HepG2 (cell line): ENCODE measurements around the gene BFSP1. TPM values are rescaled to one million over a fixed set of nuclear protein-coding genes. Genes with fewer than 3 reads are reported as not detected.

ENCODE experiments used
- ATAC-seq: fragments of 200-7000 bp; cut with Tn5 transposase; 3 replicates; pipeline ENCODE4 v1.9.1; 2020; ENCODE audit warnings: mild to moderate bottlenecking, moderate library complexity
- BruUV-seq: library from RNA; stranded (reverse); fragments of 400-500 nt; replicated peaks from 2 replicates; lab custom pipeline; 2021; lab: Mats Ljungman, UMichigan
- CTCF ChIA-PET: fragments of 300-600 bp; formaldehyde crosslinking; extraction: SDS; loops from one replicate; lab custom pipeline; 2021; ENCODE audit warnings: low total read pairs, inconsistent platforms, low intra/inter-chr PET ratio; lab: Yijun Ruan, JAX
- POLR2A ChIA-PET: fragments of 350-600 bp; sonication (Branson Sonifier 250); formaldehyde crosslinking; loops from one replicate; lab custom pipeline; 2020; ENCODE audit warnings: antibody characterized with exemption, inconsistent platforms; lab: Yijun Ruan, JAX
- DNase-seq: peaks from one replicate; pipeline ENCODE4 v3.0.0-alpha.2; 2015; ENCODE audit warnings: low spot score
- FAIRE-seq: peaks from 3 replicates; lab custom pipeline; 2011; peaks lifted over from hg19 to GRCh38; lab: Jason Lieb, UNC
- H2AFZ ChIP-seq: one replicate; pipeline ENCODE4 v1.6.1; 2011; ENCODE audit warnings: low read length, inconsistent platforms
- H3K27ac ChIP-seq: fragments of 300-600 bp; 3 replicates; pipeline ENCODE4 v1.8.0; 2011; ENCODE audit warnings: mixed run types, mild to moderate bottlenecking, mixed read lengths, low read length, inconsistent platforms; ENCODE audit not compliant: insufficient read depth; ENCODE audit errors: extremely low read length
- H3K27me3 ChIP-seq, 2 experiments: fragments of 200-600 bp in 1 of 2; 2 replicates in 1 of 2; 3 replicates in 1 of 2; pipeline versions ENCODE4 v1.6.0 to v1.8.0; 2011; ENCODE audit warnings: low read length in 2 of 2, mild to moderate bottlenecking in 2 of 2, moderate library complexity in 2 of 2, inconsistent platforms in 1 of 2; ENCODE audit not compliant: insufficient read depth in 2 of 2, control insufficient read depth in 1 of 2
- H3K36me3 ChIP-seq, 2 experiments: fragments of 200-600 bp in 1 of 2; replicated peaks in 1 of 2; 2 replicates in 1 of 2; 3 replicates in 1 of 2; pipeline versions ENCODE4 v1.5.1 to v1.8.0; 2011; ENCODE audit warnings: low read length in 2 of 2, inconsistent platforms in 1 of 2; ENCODE audit not compliant: insufficient read depth in 2 of 2, control insufficient read depth in 1 of 2
- H3K4me1 ChIP-seq: 2 replicates; pipeline ENCODE4 v1.5.1; 2012; ENCODE audit warnings: low read length, inconsistent platforms; ENCODE audit not compliant: insufficient read depth
- H3K4me2 ChIP-seq: 2 replicates; pipeline ENCODE4 v1.6.0; 2011; ENCODE audit warnings: low read depth, low read length, inconsistent platforms
- H3K4me3 ChIP-seq, 3 experiments: fragments of 200-600 bp in 1 of 3; sonication (generic), shearing (Covaris generic) in 1 of 3; replicated peaks in 1 of 3; 2 replicates each; pipeline ENCODE4 v1.5.1; 2011 to 2016; ENCODE audit warnings: low read length in 3 of 3, inconsistent platforms in 2 of 3, low read depth in 2 of 3, mild to moderate bottlenecking in 2 of 3, control low read depth in 1 of 3, mixed read lengths in 1 of 3; ENCODE audit not compliant: insufficient read depth in 1 of 3
- H3K79me2 ChIP-seq: one replicate; pipeline ENCODE4 v1.6.1; 2011; ENCODE audit warnings: low read length, inconsistent platforms; ENCODE audit not compliant: insufficient read depth
- H3K9ac ChIP-seq: 2 replicates; pipeline ENCODE4 v1.6.0; 2011; ENCODE audit warnings: mild to moderate bottlenecking, low read depth, low read length, inconsistent platforms; ENCODE audit not compliant: insufficient read depth
- H3K9me3 ChIP-seq: 2 replicates; pipeline ENCODE4 v1.5.1; 2012; ENCODE audit warnings: mild to moderate bottlenecking, low read length
- H4K20me1 ChIP-seq: 2 replicates; pipeline ENCODE4 v1.6.0; 2011; ENCODE audit warnings: inconsistent platforms, mild to moderate bottlenecking, low read length, moderate library complexity; ENCODE audit not compliant: insufficient read depth
- CEBPB ChIP-seq: IDR thresholded peaks from 2 replicates; pipeline ENCODE4 v1.6.1; 2011; ENCODE audit warnings: low read depth, low read length, improper control_type of control experiment, borderline replicate concordance
- CHCHD3 ChIP-seq: sonication (generic); formaldehyde crosslinking; IDR thresholded peaks from 2 replicates; pipeline ENCODE4 v1.8.0; 2022; ENCODE audit warnings: mild to moderate bottlenecking, missing genetic modification reagents, moderate library complexity
- FOSL2 ChIP-seq: sonication (generic); formaldehyde crosslinking; IDR thresholded peaks from 2 replicates; pipeline ENCODE4 v1.4.0; 2020; ENCODE audit warnings: missing genetic modification reagents
- FOXA3 ChIP-seq: IDR thresholded peaks from 2 replicates; pipeline ENCODE4 v1.6.1; 2016; ENCODE audit warnings: missing genetic modification reagents, missing compliant biosample characterization
- GABPB1 ChIP-seq: IDR thresholded peaks from 2 replicates; pipeline ENCODE4 v1.6.1; 2016; ENCODE audit warnings: mild to moderate bottlenecking, missing genetic modification reagents, moderate library complexity, missing compliant biosample characterization
- ZFX ChIP-seq: sonication (generic); formaldehyde crosslinking; IDR thresholded peaks from 2 replicates; pipeline ENCODE4 v1.4.0; 2020; ENCODE audit warnings: mild to moderate bottlenecking, low read depth, missing genetic modification reagents, moderate library complexity
- ZNF354B ChIP-seq: sonication (generic); formaldehyde crosslinking; IDR thresholded peaks from 2 replicates; pipeline ENCODE4 v1.8.0; 2022; ENCODE audit warnings: mild to moderate bottlenecking, missing genetic modification reagents
- ZNF576 ChIP-seq: sonication (generic); formaldehyde crosslinking; IDR thresholded peaks from 2 replicates; pipeline ENCODE4 v1.4.0; 2020; ENCODE audit warnings: mild to moderate bottlenecking, missing genetic modification reagents
- ZNF7 ChIP-seq: IDR thresholded peaks from 2 replicates; pipeline ENCODE4 v1.6.1; 2016; ENCODE audit warnings: missing biosample characterization, missing genetic modification reagents
- ZNF841 ChIP-seq: sonication (generic); formaldehyde crosslinking; IDR thresholded peaks from 2 replicates; pipeline ENCODE4 v1.8.1; 2023; ENCODE audit warnings: missing genetic modification reagents, borderline replicate concordance
- WGBS: methylation state at CpG from one replicate; pipeline ENCODE4 v1.1.6; 2017; ENCODE audit warnings: low lambda C conversion rate; 5-methylcytosine and 5-hydroxymethylcytosine counted together
- in situ Hi-C: cut with HindIII; loops from 2 replicates; pipeline ENCODE4 v1.10.0; 2017; ENCODE audit warnings: low pct_unique_long_range_greater_than_20kb; ENCODE audit not compliant: extremely low pct_ligation_motif_present
- intact Hi-C: fragments of 100-400 bp; cut with micrococcal nuclease; formaldehyde crosslinking; loops from one replicate; pipeline ENCODE4 v1.10.0; 2022; ENCODE audit not compliant: unreplicated experiment
- polyA plus RNA-seq, 8 experiments: library from polyadenylated mRNA; depleted of rRNA in 3 of 8; stranded (reverse) in 7 of 8; unstranded in 1 of 8; fragments of >200 nt; fragmentation: Illumina TruSeq in 4 of 8; extraction: Trizol in 4 of 8; gene quantifications; 2 replicates each; pipeline versions ENCODE4 v1.2.1 to v1.2.3, GENCODE V29; 2011 to 2016; ENCODE audit warnings: low read depth in 4 of 8, missing spikeins in 1 of 8, mixed read lengths in 1 of 8; ENCODE audit not compliant: insufficient read depth in 1 of 8
- total RNA-seq, 5 experiments: library from RNA; depleted of rRNA; stranded (reverse); fragments of >200 nt; fragmentation: Illumina TruSeq; extraction: Trizol; gene quantifications; 2 replicates each; pipeline ENCODE4 v1.2.3, GENCODE V29; 2016; ENCODE audit warnings: low read depth in 1 of 5

The BFSP1 gene
- total and polyA plus RNA-seq, 2 of the 13 experiments (the other 11 are each of a cell fraction or from before 2014, with no cell fraction given) = 0.22 to 0.26 TPM

GRCh38 chr20:17485017-17485416 lies 46.2 kb downstream of the BFSP1 start:
- WGBS = 16% methylated on average over 2 of the region's 2 CpGs
- Histone ChIP-seq H3K36me3 (no peaks in the 10 kb centered on the region), H3K4me2 (no peak overlapping the region), H3K79me2 (no peaks in the 10 kb centered on the region), H3K27ac (no peak overlapping the region), H3K9me3 (no peaks in the 10 kb centered on the region), H3K4me3 (no peak overlapping the region), H3K4me1 (no peaks in the 10 kb centered on the region), H3K9ac (no peak overlapping the region), H2AFZ (no peak overlapping the region), H4K20me1 (no peaks in the 10 kb centered on the region), H3K27me3 (peaks cover 9 to 44% of the 10 kb centered on the region in 2 experiments)
- BruUV-seq = no TSS peak
- intact Hi-C loops (no loop called here), in situ Hi-C loops (no loop called here)
- ChIA-PET POLR2A (no interaction called here), CTCF (no interaction called here)
- ATAC-seq (no peak), FAIRE-seq (no peak), DNase-seq (no peak)
- TF ChIP-seq CEBPB = peak; percentile 87
- no peak for TF ChIP-seq ZNF354B (CRISPR knock-in tag)
- no peak for TF ChIP-seq ZFX (CRISPR knock-in tag)

- ChIA-PET POLR2A (no interaction called here), CTCF (no interaction called here)
- H2AFZ ChIP-seq = no peak overlapping the region
- H3K9me3 ChIP-seq = no peaks in the 10 kb centered on the region
- no peaks in the 10 kb centered on the region for H3K79me2 ChIP-seq
- FAIRE-seq = no peak
- no peaks in the 10 kb centered on the region for H4K20me1 ChIP-seq
- TF ChIP-seq ZNF7 (CRISPR knock-in tag) = no peak
- TF ChIP-seq CHCHD3 (CRISPR knock-in tag) = no peak
- TF ChIP-seq GABPB1 (CRISPR knock-in tag) = no peak
- no peak for TF ChIP-seq ZNF841 (CRISPR knock-in tag)
- TF ChIP-seq ZNF576 (CRISPR knock-in tag) = no peak
- no peak for TF ChIP-seq FOXA3 (CRISPR knock-in tag)
- no peak for TF ChIP-seq FOSL2 (CRISPR knock-in tag)
- TF ChIP-seq, all 625 proteins: peak for 0
- intact Hi-C loops (no loop called here), in situ Hi-C loops (no loop called here)
- ATAC-seq (no peak), DNase-seq (no peak)
- Histone ChIP-seq H3K4me3 (no peak overlapping the region), H3K36me3 (no peaks in the 10 kb centered on the region), H3K27me3 (peaks cover 5 to 31% of the 10 kb centered on the region in 2 experiments), H3K4me1 (no peaks in the 10 kb centered on the region), H3K27ac (no peak overlapping the region), H3K4me2 (no peak overlapping the region), H3K9ac (no peak overlapping the region)
- 44% methylated on average over 5 of the region's 5 CpGs for WGBS
- no TSS peak for BruUV-seq
These were observed 48.6 kb downstream of the BFSP1 start for GRCh38 chr20:17482536-17482935.
